Mucosa of rectum (tissue), 2 donors: ENCODE measurements around the gene HMG20B.

Experiments used
- H3K27ac ChIP-seq, 2 donors: one replicate each; pipeline ENCODE4 v1.7.0; 2013; ENCODE audit warnings: inconsistent platforms in 2 of 2, low read depth in 2 of 2, low read length in 2 of 2
- H3K27me3 ChIP-seq, 2 donors: one replicate each; pipeline ENCODE4 v1.7.0; 2013; ENCODE audit warnings: low read length in 2 of 2; ENCODE audit not compliant: control insufficient read depth in 2 of 2, insufficient read depth in 2 of 2
- H3K36me3 ChIP-seq, 2 donors: one replicate each; pipeline ENCODE4 v1.7.0; 2013; ENCODE audit warnings: low read length in 2 of 2; ENCODE audit not compliant: control insufficient read depth in 2 of 2, insufficient read depth in 2 of 2
- H3K4me1 ChIP-seq, 2 donors: one replicate each; pipeline ENCODE4 v1.7.0; 2013; ENCODE audit warnings: low read length in 2 of 2, mild to moderate bottlenecking in 1 of 2; ENCODE audit not compliant: control insufficient read depth in 2 of 2, insufficient read depth in 2 of 2
- H3K4me3 ChIP-seq, 2 donors: one replicate each; pipeline ENCODE4 v1.7.0; 2013; ENCODE audit warnings: low read length in 2 of 2
- H3K9ac ChIP-seq, 2 donors: one replicate each; pipeline ENCODE4 v1.7.0; 2013; ENCODE audit warnings: low read length in 2 of 2, low read depth in 1 of 2, mild to moderate bottlenecking in 1 of 2
- H3K9me3 ChIP-seq, 2 donors: one replicate each; pipeline ENCODE4 v1.7.0; 2013; ENCODE audit warnings: low read length in 2 of 2; ENCODE audit not compliant: control insufficient read depth in 2 of 2
- donor health status: healthy.
- donor health status: Normal muscosa, but diverticular disease.

HMG20B gene

DNA sequence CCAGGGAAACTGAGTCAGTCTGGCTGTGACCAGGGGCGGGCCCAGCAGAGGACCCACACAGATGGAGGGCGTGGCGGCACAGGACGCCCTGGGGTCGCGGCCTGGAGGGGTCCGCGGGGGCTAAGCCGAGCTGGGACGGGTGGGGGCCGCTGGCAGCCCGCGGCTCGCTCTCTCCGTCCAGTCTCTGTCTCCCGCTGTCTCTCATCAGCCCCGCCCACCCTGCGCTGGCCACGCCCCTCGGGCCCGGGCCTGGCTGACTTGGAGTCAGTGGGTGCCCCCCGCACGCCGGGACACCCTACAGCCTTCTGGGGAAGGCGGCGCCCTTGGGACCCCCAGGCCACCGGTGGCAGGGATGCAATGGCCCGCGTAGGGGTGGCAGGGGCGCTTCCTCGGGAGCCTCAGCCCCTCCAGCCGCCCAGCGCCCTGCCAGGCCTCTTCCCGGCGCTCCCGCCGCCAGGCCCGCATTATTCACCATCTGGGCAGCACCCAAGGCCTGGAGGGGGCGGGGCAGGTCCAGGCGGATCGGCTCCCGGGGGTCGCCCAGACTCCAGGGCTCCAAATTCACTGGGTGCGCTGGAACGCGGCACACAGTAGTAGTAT lies 34.0 kb downstream of the HMG20B start, which contains the start of gene TBXA2R:
Gene TBXA2R (minus strand): TSS at position 186 of the 600 bp plus-strand sequence. CDS start 6,241 bp downstream, outside the sequence.
- Histone ChIP-seq H3K36me3 (peaks cover 8% of the 10 kb centered on the region in 2 donors), H3K9ac (peak within 1 kb of the TSS; percentile 23 to 32), H3K4me3 (peak within 1 kb of the TSS; percentile 26 to 64), H3K9me3 (no peaks in the 10 kb centered on the region), H3K27me3 (peaks cover 0 to 5% of the 10 kb centered on the region in 2 donors), H3K27ac (peak within 1 kb of the TSS; percentile 32 to 38), H3K4me1 (peaks cover 3 to 7% of the 10 kb centered on the region in 2 donors)

DNA sequence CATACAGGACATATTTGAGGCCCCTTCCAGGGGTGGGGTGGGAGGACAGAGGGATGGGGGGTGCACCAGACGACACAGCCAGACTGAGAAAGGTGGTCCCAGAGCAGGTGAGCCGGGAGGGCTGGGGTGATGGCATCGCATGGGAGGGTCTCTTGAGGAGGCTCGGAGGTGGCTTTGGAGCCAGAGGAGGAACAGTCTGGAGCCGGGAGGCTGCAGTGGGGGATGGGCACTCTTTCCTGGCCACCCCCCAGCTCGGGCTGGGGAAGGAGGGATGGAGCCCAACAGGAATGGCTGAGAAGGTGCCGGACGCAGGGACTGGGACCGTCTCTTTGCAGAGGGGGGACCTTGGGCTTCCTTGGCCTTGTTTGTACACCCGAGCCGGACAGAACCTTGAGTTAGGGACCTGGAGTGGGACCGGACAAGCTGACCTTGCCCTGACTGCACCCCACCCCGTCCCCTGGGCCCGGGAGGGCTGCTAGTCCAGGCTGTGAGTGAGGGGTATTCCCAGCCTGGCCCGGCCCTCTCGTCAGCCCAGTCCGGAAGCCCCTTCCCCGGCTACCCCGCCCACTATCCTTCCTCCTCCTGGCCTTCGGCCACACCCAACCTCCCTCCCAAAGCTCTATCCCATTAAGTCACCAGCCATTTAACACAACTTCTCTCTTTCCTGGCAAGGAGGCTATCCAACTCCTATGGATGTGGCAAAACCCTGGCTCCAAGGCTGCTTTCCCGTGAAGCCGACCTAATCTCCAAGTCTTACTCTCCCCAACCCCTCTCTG lies 34.7 kb downstream of the HMG20B start:
- H3K9me3 ChIP-seq = no peaks in the 10 kb centered on the region
- peaks cover 0 to 5% of the 10 kb centered on the region in 2 donors for H3K27me3 ChIP-seq
- peak overlapping the region; percentile 15 to 23 for H3K9ac ChIP-seq
- peak overlapping the region; percentile 32 to 38 for H3K27ac ChIP-seq
- H3K4me3 ChIP-seq = peak overlapping the region; percentile 25 to 39
- peaks cover 13 to 14% of the 10 kb centered on the region in 2 donors for H3K36me3 ChIP-seq
- H3K4me1 ChIP-seq = peaks cover 3 to 7% of the 10 kb centered on the region in 2 donors

DNA sequence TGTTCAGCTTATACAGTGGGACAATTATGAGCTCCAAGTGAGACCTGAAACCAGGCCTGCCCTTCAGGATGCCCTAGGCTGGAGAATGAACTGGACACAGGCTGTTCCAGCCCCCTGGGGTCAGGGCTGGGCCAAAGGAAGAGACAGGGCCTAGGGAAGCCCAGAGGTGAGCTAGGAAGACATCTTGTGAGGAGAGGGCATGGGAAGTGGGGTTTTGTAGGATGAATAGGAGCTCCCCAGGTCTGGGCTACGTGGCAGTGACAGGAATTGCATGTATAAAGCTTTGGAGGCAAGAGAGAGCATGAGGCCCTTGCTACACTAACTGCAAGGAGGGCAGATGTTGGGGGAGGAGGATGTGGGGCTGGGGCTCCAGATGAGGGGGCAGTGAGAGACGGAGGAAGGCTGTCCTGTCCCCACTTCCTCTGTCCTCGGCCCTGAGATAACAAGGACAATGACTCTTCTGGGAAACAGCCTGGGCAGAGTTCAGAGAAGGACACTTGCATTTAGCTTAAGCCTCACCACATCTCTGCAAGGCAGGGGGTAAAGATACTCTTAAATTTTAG lies 35.4 kb downstream of the HMG20B start:
- H3K27ac ChIP-seq = no peak overlapping the region
- no peak overlapping the region for H3K9ac ChIP-seq

DNA sequence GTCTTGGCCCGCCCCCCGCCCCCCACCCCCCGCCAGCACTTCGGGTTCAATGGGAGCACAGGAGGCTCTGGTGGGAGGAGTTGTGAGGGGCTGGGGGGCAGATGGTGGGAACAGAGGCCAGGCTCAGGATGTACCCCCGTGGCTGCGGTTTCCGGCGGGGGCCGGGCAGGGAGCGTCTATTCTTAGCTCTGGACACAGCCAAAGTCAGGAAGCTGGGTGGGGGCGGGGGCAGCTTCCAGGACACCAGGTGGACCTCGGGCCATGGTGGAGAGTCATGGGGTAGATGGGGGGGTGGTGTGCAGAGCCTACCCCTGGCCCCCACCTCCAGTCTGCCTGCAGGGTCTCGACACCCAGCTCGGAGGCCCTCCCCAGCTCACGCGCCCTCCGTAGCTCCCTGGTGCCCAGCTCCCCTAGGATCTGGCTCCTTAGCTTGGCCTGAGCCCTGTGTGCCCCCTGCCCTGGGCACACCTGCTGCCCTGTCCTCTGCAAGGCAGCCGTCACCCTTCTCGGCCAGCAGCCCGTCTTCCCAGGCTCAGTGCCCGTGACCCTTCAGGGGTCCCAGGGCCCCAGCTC lies 36.1 kb downstream of the HMG20B start:
- H3K27me3 ChIP-seq = peaks cover 0 to 5% of the 10 kb centered on the region in 2 donors
- H3K9me3 ChIP-seq = no peaks in the 10 kb centered on the region
- H3K36me3 ChIP-seq = peaks cover 13 to 14% of the 10 kb centered on the region in 2 donors
- no peak overlapping the region for H3K4me3 ChIP-seq
- no peak overlapping the region for H3K9ac ChIP-seq
- H3K4me1 ChIP-seq = peaks cover 3 to 7% of the 10 kb centered on the region in 2 donors
- H3K27ac ChIP-seq = no peak overlapping the region

More for the DNA sequence above, 35.4 kb downstream of the HMG20B start:
- Histone ChIP-seq H3K4me1 (peaks cover 3 to 7% of the 10 kb centered on the region in 2 donors), H3K27me3 (peaks cover 0 to 5% of the 10 kb centered on the region in 2 donors), H3K4me3 (no peak overlapping the region), H3K36me3 (peaks cover 13 to 14% of the 10 kb centered on the region in 2 donors), H3K9me3 (no peaks in the 10 kb centered on the region)

DNA sequence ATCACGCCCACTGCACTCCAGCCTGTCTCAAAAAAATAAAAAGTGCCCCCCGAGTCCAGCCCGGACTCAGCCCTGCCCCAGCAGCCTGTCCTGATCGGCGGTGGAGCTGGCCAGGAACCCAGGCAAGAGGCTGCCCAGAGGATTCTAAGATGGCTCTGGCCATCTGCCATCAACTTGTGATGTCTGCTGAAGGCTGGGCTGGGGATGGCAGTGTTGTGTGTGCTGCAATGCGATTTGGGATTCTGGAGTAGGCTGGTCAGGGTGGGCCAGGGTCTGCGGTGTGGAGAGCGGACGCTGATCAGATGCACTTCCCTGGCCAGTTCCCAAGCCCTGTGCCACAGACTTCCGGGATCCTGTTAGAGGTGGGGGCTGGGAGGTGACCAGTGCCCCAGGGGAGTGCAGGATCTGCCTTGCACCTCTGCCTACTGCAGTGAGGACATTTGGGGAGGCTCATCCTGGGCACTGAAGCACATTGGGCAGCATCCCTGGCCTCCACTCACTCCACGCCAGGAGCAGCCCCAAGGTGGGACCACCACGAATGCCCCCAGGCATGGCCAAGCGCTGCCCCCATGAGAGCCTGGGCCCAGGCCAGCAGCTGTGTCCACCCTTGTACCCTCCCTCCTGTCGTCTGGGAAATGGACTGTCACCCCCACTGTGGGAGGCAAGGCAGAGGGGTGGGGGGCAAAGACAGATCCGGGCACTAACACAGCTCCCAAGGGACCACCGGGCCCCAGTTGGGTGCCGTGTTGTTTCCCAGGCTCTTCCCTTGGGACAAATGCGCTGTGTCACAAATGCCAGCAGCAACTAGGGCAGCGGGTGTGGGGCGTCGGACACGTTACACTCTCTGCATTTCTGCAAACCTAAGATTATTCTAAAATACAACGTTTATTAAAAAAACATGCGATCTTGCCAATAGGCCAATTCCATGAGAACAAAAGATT lies 37.3 kb downstream of the HMG20B start:
- Histone ChIP-seq H3K27me3 (peaks cover 0 to 5% of the 10 kb centered on the region in 2 donors), H3K36me3 (peaks cover 13 to 14% of the 10 kb centered on the region in 2 donors), H3K9me3 (no peaks in the 10 kb centered on the region), H3K9ac (no peak overlapping the region), H3K27ac (no peak overlapping the region), H3K4me3 (no peak overlapping the region), H3K4me1 (peaks cover 3 to 7% of the 10 kb centered on the region in 2 donors)

DNA sequence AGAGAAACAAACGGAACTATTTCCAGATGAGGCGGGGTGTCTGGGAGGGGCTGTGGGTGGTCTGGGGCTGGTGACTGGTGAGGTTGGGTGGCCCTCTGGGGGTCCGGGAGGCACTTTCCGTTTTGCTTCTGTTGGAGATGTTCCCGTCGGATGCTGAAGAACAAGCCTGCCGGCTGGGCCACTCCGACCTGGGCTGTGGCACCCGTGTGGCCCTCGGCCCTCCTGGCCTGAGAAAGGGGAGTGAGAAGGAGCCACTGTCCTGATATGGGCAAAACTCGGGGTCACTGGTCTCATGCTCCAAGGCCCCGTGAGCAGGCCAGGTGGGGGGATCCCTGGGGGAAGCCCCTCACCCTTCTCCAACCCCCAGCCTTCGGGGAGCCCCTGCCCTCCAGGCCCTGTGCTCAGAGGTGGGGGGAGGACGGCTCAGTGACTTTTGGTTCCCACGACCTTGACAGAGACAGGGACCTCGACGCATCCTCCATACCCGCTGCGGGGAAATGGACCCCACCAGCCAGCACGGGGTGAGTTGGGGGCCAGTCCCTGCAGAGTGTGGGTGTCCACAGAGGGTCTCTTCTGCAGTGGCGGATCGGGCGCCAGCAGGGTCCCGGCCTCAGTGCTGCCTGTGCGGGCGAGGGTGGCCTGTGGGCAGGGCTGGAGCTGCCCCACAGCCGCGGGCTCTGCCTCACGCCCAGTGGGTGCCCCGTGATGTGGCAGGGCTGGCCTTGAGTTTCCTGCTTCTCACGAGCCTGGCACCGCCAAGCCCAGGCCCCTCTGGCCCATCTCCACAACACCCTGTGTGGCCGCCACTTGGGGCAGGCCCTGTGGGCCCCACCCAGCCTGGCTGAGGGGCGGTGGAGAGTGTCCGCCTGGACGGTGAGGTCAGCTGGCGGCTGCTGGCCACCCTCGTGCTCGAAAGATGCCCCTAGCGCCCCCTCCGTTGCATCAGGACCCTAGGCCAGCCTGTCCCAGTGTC lies 38.3 kb downstream of the HMG20B start:
- Histone ChIP-seq H3K27ac (no peak overlapping the region), H3K4me3 (no peak overlapping the region), H3K4me1 (peaks cover under 1 to 3% of the 10 kb centered on the region in 2 donors), H3K27me3 (peaks cover 0 to under 1% of the 10 kb centered on the region in 2 donors), H3K9me3 (no peaks in the 10 kb centered on the region), H3K36me3 (peaks cover 13 to 14% of the 10 kb centered on the region in 2 donors), H3K9ac (no peak overlapping the region)

DNA sequence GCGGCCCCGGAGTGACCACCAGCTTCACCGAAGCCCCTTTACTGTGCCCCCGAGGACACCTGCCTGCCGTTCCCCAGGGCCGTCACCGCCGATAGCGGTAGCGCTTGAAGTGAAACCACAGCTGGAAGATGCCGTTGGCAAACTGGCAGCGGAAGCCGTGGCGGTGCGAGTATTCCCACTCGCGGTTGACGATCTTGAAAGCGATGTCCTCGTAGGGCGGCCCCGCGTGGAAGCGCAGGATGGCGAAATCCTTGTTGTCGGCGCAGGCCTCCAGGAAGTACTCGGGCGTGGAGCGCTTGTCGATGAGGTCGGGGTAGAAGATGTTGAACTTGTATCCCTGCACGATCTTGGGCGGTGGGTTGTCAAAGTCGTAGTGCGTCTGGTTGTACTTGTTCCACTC lies 39.1 kb downstream of the HMG20B start:
- Histone ChIP-seq H3K9me3 (no peaks in the 10 kb centered on the region), H3K4me1 (no peaks in the 10 kb centered on the region), H3K27me3 (no peaks in the 10 kb centered on the region), H3K9ac (no peak overlapping the region), H3K36me3 (peaks cover 13 to 16% of the 10 kb centered on the region in 2 donors), H3K4me3 (no peak overlapping the region), H3K27ac (no peak overlapping the region)

DNA sequence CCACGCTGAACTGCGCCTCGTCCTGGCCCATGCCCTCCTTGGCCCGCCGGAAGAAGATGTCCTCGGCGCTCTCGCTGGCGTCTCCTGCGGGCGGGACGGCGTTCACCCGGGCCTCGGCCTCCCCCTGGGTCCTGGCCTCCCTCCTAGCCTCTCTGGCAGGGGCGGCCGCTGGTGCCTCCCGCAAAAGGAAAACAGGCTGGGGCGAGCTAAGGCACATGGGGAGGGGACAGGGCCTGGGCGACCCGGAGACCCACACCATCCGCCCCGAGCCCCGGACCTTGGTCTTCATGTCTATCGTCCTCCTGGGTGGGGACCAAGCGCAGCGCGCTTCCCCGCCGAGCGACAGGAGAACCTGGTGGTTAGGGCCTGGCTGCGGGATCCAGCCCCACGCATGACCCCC lies 39.6 kb downstream of the HMG20B start:
- Histone ChIP-seq H3K27me3 (no peaks in the 10 kb centered on the region), H3K4me1 (no peaks in the 10 kb centered on the region), H3K27ac (peak overlapping the region in 1 of 2 donors; percentile 23), H3K36me3 (peaks cover 13 to 16% of the 10 kb centered on the region in 2 donors), H3K9ac (no peak overlapping the region), H3K9me3 (no peaks in the 10 kb centered on the region), H3K4me3 (no peak overlapping the region)
